Ishikawa (cell line): ENCODE results near the gene SMYD3.

Experiments used
- CEBPB ChIP-seq: IDR thresholded peaks from 2 replicates; pipeline ENCODE4 v1.6.1; 2012
- CREB1 ChIP-seq: IDR thresholded peaks from 2 replicates; pipeline ENCODE4 v1.6.1; 2012; ENCODE audit warnings: low read depth
- EGR1 ChIP-seq: IDR thresholded peaks from 2 replicates; pipeline ENCODE4 v1.6.1; 2012
- EP300 ChIP-seq: IDR thresholded peaks from 2 replicates; pipeline ENCODE4 v1.6.1; 2012; ENCODE audit warnings: borderline replicate concordance
- FOXM1 ChIP-seq: IDR thresholded peaks from 2 replicates; pipeline ENCODE4 v1.6.1; 2012; ENCODE audit warnings: low read depth, borderline replicate concordance
- NFIC ChIP-seq: IDR thresholded peaks from 2 replicates; pipeline ENCODE4 v1.6.1; 2012
- RAD21 ChIP-seq: IDR thresholded peaks from 2 replicates; pipeline ENCODE4 v1.6.1; 2012; ENCODE audit warnings: low read depth
- TAF1 ChIP-seq: IDR thresholded peaks from 2 replicates; pipeline ENCODE4 v1.6.1; 2012; ENCODE audit warnings: low read depth, mild to moderate bottlenecking
- TCF12 ChIP-seq: IDR thresholded peaks from 2 replicates; pipeline ENCODE4 v1.6.1; 2012; ENCODE audit warnings: low read depth
- TEAD4 ChIP-seq: IDR thresholded peaks from 2 replicates; pipeline ENCODE4 v1.6.1; 2012
- YY1 ChIP-seq: IDR thresholded peaks from 2 replicates; pipeline ENCODE4 v1.6.1; 2012; ENCODE audit warnings: low read depth
- ZBTB7A ChIP-seq: IDR thresholded peaks from 2 replicates; pipeline ENCODE4 v1.6.1; 2012; ENCODE audit warnings: low read depth
- TF ChIP-seq, protein P1 (sequence below): IDR thresholded peaks from 2 replicates; pipeline ENCODE4 v1.6.1; 2012
- TF ChIP-seq, protein P2 (sequence below): IDR thresholded peaks from 2 replicates; pipeline ENCODE4 v1.6.1; 2012
- TF ChIP-seq, protein P3 (sequence below): IDR thresholded peaks from 2 replicates; pipeline ENCODE4 v1.6.1; 2012; ENCODE audit warnings: low read depth, mild to moderate bottlenecking

The SMYD3 gene

DNA sequence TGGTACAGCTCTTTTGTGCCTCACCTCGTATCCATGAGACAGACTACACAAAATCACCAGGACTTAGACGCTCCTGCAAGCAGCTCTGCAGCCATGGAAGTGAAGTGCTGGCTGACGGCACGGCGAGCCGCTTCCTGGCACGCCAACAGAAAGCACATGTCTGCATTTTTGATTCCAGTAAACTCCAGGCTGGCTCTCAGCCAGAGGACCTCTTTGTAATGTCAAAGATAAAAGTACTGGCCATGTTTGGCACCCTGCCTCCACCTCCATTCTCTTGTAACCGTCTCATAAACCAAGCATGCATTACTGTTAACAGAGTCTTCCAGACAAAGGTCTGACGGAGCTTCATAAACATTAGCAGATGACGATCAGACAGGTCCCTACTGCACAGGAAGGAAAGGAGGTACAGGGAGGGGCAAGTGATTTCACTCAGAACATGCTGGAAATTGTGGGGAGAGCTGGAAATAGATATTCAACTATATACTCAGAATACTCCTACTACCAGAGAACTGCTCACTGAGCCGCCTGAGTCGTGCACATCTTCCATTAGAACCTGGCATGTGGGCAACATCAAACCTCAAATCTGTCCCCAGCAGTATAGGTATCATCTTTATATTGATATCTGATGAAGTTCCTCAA is 632.0 kb downstream of the SMYD3 start:
- no peak for TF ChIP-seq ZBTB7A
- peak; percentile 62 for TF ChIP-seq NFIC
- TF ChIP-seq CEBPB: no peak
- no peak for TF ChIP-seq RAD21
- no peak for TF ChIP-seq EP300
- TF ChIP-seq, protein P1, sequence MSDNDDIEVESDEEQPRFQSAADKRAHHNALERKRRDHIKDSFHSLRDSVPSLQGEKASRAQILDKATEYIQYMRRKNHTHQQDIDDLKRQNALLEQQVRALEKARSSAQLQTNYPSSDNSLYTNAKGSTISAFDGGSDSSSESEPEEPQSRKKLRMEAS: peak; percentile 43; the same call in 1 of the 2 replicates
- TF ChIP-seq EGR1: no peak
- TF ChIP-seq, protein P2, sequence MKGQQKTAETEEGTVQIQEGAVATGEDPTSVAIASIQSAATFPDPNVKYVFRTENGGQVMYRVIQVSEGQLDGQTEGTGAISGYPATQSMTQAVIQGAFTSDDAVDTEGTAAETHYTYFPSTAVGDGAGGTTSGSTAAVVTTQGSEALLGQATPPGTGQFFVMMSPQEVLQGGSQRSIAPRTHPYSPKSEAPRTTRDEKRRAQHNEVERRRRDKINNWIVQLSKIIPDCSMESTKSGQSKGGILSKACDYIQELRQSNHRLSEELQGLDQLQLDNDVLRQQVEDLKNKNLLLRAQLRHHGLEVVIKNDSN: no peak
- no peak for TF ChIP-seq FOXM1
- no peak for TF ChIP-seq TEAD4
- no peak for TF ChIP-seq TCF12

DNA sequence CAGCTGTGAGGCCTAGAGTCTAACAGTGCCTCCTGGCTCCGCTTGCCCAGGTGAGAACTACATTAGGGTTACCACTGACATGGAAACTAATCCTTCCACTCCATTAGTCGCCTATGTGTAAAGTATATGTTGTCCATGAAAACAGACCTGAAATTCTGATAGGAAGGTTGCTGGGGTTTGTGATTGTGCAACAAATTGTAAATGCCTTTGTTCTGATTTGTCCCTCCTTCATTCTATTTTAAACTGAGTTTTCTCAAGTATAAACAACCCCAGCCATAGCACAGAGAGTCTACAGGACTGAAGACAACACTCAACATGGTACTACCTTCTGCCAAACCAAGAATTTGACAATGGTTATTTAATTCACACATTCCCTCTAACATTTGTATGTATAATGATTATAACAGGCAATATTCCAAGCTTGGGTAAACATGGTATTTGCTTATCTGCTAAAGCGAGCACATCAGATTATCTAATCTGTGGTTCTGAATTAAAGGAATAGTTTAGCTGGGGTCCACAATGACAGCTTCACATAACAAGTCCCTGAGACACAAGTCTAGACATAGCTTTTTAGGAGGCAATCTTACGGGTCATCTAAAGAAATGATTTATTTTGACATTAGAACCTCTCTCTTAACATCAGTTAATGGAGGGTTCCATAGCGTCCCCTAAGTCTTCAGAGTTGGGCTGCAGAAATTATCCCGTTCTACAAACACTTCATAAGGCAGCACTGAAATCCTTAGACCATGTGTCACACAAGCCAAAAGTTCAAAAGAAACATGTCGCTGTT is 633.0 kb downstream of the SMYD3 start:
- TF ChIP-seq CREB1 (no peak), EGR1 (no peak), TAF1 (no peak), ZBTB7A (no peak)

DNA sequence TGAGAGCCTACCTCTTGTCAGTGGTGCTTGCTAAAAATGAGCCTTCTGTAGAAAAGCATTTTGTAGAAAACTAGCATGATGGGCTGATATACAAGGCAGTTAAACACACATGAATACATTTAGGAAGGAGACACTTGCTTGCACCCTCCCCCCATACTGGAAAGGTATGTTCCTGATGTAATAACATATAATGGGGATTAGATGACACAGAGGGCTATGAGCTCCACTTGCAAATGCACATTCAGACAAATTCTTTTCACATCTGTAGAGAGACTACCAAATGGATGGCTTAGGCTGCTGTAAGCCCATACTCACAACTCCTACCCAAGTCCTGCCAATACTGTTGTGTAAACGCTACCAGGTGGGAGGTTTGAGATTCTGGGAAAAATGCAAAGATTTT is 634.0 kb downstream of the SMYD3 start:
- TF ChIP-seq TCF12 (no peak), NFIC (no peak), TAF1 (no peak), FOXM1 (no peak), TEAD4 (no peak), RAD21 (no peak)

DNA sequence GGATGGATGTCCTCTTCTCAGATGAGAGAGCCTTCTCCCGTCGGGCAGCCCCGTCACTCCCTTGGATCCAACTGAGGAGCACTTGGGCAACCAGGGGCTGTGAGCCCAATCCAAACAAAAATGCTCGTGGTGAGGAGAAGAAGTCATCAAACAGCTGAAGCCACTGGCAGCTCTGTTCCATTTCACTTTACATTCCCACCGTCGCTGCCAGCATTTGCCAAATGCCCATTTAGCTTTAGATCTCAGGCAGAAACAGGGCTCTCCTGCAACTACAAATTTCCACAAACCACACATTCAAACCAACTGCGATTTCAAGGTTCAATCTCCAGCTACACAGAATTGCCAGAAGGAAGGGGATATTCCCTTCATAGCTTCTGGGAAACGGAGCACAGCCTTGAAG is 634.6 kb downstream of the SMYD3 start:
- TF ChIP-seq YY1 (no peak), CEBPB (no peak), EGR1 (no peak), EP300 (no peak), NFIC (no peak)
- TF ChIP-seq, protein P2: no peak
- TF ChIP-seq, protein P1: no peak
- TF ChIP-seq, protein P3, sequence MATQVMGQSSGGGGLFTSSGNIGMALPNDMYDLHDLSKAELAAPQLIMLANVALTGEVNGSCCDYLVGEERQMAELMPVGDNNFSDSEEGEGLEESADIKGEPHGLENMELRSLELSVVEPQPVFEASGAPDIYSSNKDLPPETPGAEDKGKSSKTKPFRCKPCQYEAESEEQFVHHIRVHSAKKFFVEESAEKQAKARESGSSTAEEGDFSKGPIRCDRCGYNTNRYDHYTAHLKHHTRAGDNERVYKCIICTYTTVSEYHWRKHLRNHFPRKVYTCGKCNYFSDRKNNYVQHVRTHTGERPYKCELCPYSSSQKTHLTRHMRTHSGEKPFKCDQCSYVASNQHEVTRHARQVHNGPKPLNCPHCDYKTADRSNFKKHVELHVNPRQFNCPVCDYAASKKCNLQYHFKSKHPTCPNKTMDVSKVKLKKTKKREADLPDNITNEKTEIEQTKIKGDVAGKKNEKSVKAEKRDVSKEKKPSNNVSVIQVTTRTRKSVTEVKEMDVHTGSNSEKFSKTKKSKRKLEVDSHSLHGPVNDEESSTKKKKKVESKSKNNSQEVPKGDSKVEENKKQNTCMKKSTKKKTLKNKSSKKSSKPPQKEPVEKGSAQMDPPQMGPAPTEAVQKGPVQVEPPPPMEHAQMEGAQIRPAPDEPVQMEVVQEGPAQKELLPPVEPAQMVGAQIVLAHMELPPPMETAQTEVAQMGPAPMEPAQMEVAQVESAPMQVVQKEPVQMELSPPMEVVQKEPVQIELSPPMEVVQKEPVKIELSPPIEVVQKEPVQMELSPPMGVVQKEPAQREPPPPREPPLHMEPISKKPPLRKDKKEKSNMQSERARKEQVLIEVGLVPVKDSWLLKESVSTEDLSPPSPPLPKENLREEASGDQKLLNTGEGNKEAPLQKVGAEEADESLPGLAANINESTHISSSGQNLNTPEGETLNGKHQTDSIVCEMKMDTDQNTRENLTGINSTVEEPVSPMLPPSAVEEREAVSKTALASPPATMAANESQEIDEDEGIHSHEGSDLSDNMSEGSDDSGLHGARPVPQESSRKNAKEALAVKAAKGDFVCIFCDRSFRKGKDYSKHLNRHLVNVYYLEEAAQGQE: no peak

DNA sequence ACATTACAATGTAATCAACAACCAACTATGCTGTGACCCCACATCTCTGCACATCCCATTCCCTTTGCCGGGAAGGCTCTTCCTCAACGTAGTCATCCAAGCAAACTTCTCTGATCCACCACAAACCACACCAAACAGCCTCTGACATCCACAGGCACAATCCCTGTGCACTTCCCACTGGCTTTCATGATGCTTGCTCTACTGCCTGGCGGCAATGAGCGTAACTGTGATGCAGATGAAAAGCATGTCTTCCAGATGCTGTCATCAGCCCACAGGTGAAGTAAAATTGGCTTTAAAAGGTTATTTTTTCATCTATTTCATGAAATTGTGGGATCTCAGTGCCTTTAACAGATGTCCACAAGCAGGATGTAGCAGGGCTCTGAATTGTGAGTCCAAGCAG is 635.2 kb downstream of the SMYD3 start:
- no peak for TF ChIP-seq EGR1
- TF ChIP-seq, protein P3: no peak

DNA sequence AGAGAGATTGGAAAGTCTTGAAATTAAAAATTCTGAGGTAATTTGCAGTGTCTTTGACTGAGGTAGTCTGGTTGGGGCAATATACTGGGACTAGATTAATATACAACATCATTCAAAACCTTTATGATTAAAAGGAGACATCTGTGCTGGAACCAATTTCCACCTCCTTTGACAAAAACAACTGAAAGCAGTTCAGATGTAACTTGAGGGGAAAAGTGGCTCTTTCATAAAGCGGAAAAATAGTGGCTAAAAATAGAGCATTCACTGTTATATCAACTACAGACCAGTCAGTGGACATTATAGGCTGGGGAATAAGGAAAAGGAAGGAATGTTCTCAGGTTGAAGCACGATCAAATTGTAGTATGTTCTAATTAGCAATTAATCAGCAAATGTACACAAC is 635.9 kb downstream of the SMYD3 start:
- TF ChIP-seq EP300 (no peak), CEBPB (no peak), YY1 (no peak)
- TF ChIP-seq, protein P3: no peak
- TF ChIP-seq, protein P1: no peak
